GM10266 (cell line): ENCODE results near the gene KLK14.

Source experiments
- DNase-seq: peaks from one replicate; pipeline ENCODE4 v3.0.0; 2012; ENCODE audit errors: extremely low spot score
- TF ChIP-seq, protein P1 (sequence below): IDR thresholded peaks from 2 replicates; pipeline ENCODE4 v1.5.1; 2012; ENCODE audit warnings: mild to moderate bottlenecking, low read depth; ENCODE audit not compliant: control insufficient read depth, insufficient read depth; ENCODE audit errors: missing control alignments

KLK14 gene

DNA sequence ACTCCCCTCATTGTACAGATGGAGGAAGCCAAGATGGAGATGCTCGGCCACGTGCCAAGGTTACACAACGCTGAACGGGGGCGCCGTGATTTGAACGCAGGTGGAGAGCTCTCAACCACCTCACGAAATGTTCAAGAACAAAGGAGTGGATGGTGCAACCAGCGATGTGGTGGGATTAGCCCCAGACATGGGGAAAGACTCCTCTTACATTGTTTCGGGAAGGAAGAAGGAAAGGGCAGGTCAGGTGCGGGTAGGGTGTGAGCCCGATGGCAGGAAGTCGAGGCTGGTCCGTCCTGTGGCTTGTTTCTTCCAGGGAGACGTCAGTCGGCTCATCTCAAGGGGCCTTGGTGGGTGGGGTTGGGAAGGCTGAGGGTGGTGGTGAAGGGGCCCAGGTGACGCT lies 7.1 kb upstream of the KLK14 start:
- DNase-seq = no peak
- TF ChIP-seq, protein P1, sequence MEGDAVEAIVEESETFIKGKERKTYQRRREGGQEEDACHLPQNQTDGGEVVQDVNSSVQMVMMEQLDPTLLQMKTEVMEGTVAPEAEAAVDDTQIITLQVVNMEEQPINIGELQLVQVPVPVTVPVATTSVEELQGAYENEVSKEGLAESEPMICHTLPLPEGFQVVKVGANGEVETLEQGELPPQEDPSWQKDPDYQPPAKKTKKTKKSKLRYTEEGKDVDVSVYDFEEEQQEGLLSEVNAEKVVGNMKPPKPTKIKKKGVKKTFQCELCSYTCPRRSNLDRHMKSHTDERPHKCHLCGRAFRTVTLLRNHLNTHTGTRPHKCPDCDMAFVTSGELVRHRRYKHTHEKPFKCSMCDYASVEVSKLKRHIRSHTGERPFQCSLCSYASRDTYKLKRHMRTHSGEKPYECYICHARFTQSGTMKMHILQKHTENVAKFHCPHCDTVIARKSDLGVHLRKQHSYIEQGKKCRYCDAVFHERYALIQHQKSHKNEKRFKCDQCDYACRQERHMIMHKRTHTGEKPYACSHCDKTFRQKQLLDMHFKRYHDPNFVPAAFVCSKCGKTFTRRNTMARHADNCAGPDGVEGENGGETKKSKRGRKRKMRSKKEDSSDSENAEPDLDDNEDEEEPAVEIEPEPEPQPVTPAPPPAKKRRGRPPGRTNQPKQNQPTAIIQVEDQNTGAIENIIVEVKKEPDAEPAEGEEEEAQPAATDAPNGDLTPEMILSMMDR = no peak

- TF ChIP-seq, protein P1 = no peak
- DNase-seq = no peak
Observed at GRCh38 chr19:51086153-51086850, 3.6 kb upstream of the KLK14 start.

DNA sequence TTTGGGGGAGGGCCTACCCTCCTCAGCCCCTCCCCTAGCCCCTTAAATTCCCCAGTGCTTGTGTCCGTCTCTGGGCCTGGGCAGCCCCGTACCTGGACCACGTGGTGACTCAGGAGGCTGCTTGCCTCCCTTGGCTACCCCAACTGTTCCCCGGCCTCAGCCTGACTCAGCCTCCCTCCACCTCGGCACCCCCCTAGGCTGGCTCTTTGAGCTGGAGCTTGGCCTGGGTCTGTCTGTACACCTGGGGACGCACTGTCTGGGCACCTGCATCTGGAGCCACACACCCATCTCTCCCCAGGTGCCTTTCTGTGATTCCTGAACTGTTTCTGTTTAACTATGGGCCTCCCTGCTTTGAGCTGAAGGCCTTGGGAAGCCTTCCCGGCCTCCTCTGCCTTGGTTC lies 1.8 kb upstream of the KLK14 start:
- TF ChIP-seq, protein P1 = no peak
- no peak for DNase-seq

GRCh38 chr19:51083783-51084182 lies 1.1 kb upstream of the KLK14 start:
- TF ChIP-seq, protein P1 = no peak
- DNase-seq = no peak

DNA sequence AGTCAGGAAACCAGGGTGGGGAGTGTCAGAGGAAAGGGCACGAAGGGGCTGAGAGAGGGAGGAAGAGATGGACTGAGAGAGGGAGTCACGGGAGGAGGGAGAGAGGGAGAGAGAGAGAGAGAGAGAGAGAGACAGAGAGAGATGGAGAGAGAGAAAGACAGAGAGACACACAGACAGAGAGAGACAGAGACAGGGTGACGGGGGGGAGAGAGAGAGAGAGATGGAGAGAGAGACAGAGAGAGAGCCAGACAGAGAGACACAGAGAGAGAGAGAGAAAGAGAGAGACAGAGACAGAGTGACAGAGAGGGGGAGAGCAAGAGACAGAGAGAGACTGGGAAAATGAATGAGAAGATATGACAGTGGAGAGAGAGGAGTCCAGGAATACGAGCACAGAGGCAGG lies 494 bp upstream of the KLK14 start:
- TF ChIP-seq, protein P1 = no peak
- DNase-seq = no peak

DNA sequence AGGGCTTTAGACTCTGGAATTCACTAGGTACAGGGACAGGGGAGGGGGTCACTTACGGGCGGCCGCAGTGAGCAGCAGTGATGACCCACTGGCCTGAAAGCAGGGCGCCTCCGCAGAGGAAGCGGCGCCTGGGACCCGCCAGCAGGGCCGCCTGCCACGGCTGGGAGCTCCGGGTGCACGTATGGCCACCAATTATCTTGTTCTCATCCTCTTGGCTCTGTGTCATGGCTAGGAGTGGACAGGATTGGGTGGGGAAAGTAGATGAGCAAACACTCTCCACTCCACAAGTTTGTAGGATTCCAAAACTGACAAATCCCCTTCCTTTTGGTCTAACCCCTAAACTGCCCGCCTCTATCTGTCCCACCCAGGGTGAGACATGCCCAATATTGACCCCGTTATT lies 1.2 kb downstream of the KLK14 start:
- TF ChIP-seq, protein P1 = no peak
- DNase-seq = no peak

- no peak for DNase-seq
- TF ChIP-seq, protein P1 = no peak
Observed at GRCh38 chr19:51079481-51080110, 3.1 kb downstream of the KLK14 start.
